PC-9 (cell line): ENCODE measurements around the gene GLS2. TPM values are rescaled to one million over a fixed set of nuclear protein-coding genes. Genes with fewer than 3 reads are reported as not detected.
A peak's percentile ranks its signal among the peaks of the same experiment; 100 is the strongest.

ENCODE experiments used
- BruUV-seq: library from RNA; stranded (reverse); fragments of 400-500 nt; replicated peaks from 2 replicates; lab custom pipeline; 2021; lab: Mats Ljungman, UMichigan
- CTCF ChIA-PET: fragments of 300-600 bp; sonication (Branson Sonifier 250); formaldehyde crosslinking; loops from one replicate; lab custom pipeline; 2022; ENCODE audit warnings: antibody characterized with exemption; lab: Charles Lee
- POLR2A ChIA-PET: fragments of 300-600 bp; sonication (Branson Sonifier 250); formaldehyde crosslinking; loops from one replicate; lab custom pipeline; 2022; ENCODE audit warnings: antibody characterized with exemption; ENCODE audit not compliant: unreplicated experiment; lab: Charles Lee
- DNase-seq, 2 experiments: peaks; one replicate each; pipeline versions ENCODE4 v3.0.0 to v3.0.0-alpha.2; 2015 to 2022; ENCODE audit warnings: mixed read lengths in 1 of 2
- H2AFZ ChIP-seq: fragments of 200-600 bp; sonication (generic); 2 replicates; pipeline ENCODE4 v1.8.1; 2017; ENCODE audit warnings: antibody characterized with exemption
- H3F3A ChIP-seq: fragments of 200-600 bp; sonication (generic); 2 replicates; pipeline ENCODE4 v1.8.1; 2017; ENCODE audit warnings: antibody characterized with exemption, mild to moderate bottlenecking, low read depth; ENCODE audit not compliant: insufficient read depth
- H3K27ac ChIP-seq: fragments of 200-600 bp; sonication (generic); 2 replicates; pipeline ENCODE4 v1.6.1; 2016; ENCODE audit warnings: mixed run types
- H3K27me3 ChIP-seq: fragments of 200-600 bp; sonication (generic); 2 replicates; pipeline ENCODE4 v1.6.1; 2016; ENCODE audit warnings: low read depth, mixed run types; ENCODE audit not compliant: insufficient read depth
- H3K36me3 ChIP-seq: fragments of 200-600 bp; sonication (generic); 2 replicates; pipeline ENCODE4 v1.6.1; 2016; ENCODE audit warnings: low read depth, mixed run types
- H3K4me1 ChIP-seq: fragments of 200-600 bp; sonication (generic); replicated peaks from 2 replicates; pipeline ENCODE4 v1.6.1; 2016; ENCODE audit warnings: mixed run types; ENCODE audit not compliant: insufficient read depth
- H3K4me2 ChIP-seq: fragments of 200-600 bp; sonication (generic); 2 replicates; pipeline ENCODE4 v1.6.1; 2017; ENCODE audit warnings: mixed run types
- H3K4me3 ChIP-seq: fragments of 200-600 bp; sonication (generic); 2 replicates; pipeline ENCODE4 v1.6.1; 2016; ENCODE audit warnings: mixed run types
- H3K79me2 ChIP-seq: fragments of 200-600 bp; sonication (generic); 2 replicates; pipeline ENCODE4 v1.6.1; 2017; ENCODE audit warnings: low read depth, mixed run types
- H3K9me2 ChIP-seq: fragments of 200-600 bp; sonication (generic); 2 replicates; pipeline ENCODE4 v1.8.1; 2017; ENCODE audit warnings: mild to moderate bottlenecking; ENCODE audit not compliant: insufficient read depth
- H3K9me3 ChIP-seq: fragments of 200-600 bp; sonication (generic); 2 replicates; pipeline ENCODE4 v1.8.1; 2016; ENCODE audit warnings: low read depth; ENCODE audit not compliant: insufficient read depth
- H4K20me1 ChIP-seq: fragments of 200-600 bp; sonication (generic); 2 replicates; pipeline ENCODE4 v1.8.1; 2017; ENCODE audit not compliant: insufficient read depth
- EZH2 ChIP-seq: fragments of 200-600 bp; sonication (generic); IDR thresholded peaks from 2 replicates; pipeline ENCODE4 v1.8.0; 2017; ENCODE audit warnings: antibody characterized with exemption, low read depth
- intact Hi-C: fragments of 100-400 bp; cut with micrococcal nuclease; formaldehyde crosslinking; loops from one replicate; pipeline ENCODE4 v1.10.0; 2022; ENCODE audit not compliant: unreplicated experiment
- total RNA-seq: library from RNA; stranded (reverse); gene quantifications from 2 replicates; pipeline ENCODE4 v1.2.3, GENCODE V29; 2021
- TF ChIP-seq, protein P1 (sequence below): fragments of 200-600 bp; sonication (generic); conservative IDR thresholded peaks from 2 replicates; pipeline ENCODE4 v1.6.1; 2017; ENCODE audit warnings: mixed run types, antibody characterized with exemption, mild to moderate bottlenecking, moderate library complexity

GLS2 gene
- total RNA-seq, 1 experiment from 2014 or later = 1.3 TPM

DNA sequence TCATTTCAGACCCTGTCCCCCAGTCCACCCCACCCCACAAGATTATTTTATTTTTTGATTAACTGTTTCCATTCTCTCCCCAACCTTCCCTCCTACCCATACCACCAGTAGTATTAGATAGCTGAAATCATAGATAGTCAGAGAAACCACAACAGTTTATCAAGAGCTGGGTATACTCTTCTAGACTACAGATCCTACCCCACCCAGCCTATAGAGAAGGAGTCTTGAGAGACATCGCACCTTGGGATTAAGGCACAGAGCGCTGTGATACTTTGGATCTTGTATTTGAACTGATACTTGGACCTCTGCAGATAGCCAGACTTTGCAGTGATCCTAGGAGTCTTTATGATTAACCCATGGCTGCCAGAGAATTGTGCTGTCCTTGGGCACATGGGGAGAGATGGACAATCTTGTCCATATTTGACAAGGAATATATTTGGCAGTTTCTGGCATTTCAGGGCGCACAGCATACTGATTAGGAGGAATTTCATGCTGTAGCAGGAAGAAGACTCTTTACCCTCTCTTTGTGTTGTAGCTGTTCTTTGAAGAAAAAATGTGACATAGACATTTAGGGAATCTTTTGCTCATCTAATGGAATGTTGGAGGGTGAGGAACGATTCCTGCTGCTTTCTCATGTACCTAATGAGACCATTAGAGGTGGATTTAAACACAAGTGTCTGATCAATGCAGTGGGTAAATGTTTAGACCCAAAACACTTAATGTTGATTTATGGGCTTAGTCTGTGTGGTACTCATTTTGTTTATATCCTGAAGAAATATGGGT lies 34.6 kb upstream of the GLS2 start:
- DNase-seq = peak in 1 of 2 experiments; percentile 58
- POLR2A ChIA-PET = interaction anchor here (0.5 to 0.9 kb wide), 3 partner anchors 14 to 911 kb away, joined by 3 to 6 read pairs (median 4); no protein-coding TSS in a partner anchor
- no TSS peak for BruUV-seq

DNA sequence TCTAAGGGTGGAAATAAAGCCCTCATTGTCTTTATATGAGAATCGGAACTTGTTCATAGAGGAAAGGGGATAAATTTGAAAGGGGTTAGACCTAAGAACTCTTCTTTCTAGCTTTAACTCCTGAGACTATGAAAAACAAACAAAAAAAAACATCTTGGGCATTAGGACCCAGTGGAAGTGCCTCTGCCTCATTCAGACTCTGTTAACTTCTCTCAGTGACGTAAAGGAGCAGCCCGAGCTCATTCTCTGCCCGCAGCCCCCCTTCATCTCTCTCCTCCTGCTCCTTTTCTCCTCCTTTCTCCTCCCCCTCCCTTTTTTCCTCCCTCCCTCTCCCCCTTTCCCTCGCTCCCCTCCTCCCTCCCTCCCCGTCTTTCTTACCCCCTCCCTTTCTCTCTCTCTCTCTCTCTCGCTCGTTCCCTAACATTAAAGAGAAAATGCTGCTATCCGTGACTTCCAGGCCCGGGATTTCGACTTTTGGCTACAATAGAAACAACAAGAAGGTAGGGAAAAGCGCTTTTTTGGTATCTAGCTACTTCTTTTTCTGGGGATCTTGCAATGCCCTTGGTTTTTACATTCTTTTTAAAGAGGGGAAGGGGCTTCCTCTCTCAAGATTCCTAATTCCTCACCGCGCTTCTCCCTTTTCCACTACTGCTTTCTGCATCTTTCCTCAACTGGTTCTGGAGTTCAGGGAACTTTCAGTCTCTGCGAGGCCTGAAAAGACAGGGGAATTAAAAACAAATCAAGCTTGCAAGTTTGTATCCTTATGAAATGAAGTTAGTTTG lies 33.8 kb upstream of the GLS2 start, which contains the start of gene RBMS2:
TSS of gene RBMS2 (plus strand) at position 231 of the 782 bp plus-strand sequence. CDS start at position 435, 204 bp downstream.
- H3K4me3 ChIP-seq = peak within 1 kb of the TSS; percentile 80
- H4K20me1 ChIP-seq = no peaks in the 10 kb centered on the region
- TF ChIP-seq, protein P1, sequence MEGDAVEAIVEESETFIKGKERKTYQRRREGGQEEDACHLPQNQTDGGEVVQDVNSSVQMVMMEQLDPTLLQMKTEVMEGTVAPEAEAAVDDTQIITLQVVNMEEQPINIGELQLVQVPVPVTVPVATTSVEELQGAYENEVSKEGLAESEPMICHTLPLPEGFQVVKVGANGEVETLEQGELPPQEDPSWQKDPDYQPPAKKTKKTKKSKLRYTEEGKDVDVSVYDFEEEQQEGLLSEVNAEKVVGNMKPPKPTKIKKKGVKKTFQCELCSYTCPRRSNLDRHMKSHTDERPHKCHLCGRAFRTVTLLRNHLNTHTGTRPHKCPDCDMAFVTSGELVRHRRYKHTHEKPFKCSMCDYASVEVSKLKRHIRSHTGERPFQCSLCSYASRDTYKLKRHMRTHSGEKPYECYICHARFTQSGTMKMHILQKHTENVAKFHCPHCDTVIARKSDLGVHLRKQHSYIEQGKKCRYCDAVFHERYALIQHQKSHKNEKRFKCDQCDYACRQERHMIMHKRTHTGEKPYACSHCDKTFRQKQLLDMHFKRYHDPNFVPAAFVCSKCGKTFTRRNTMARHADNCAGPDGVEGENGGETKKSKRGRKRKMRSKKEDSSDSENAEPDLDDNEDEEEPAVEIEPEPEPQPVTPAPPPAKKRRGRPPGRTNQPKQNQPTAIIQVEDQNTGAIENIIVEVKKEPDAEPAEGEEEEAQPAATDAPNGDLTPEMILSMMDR = no peak
- no peak for TF ChIP-seq EZH2
- peaks cover 60% of the 10 kb centered on the region for H3F3A ChIP-seq
- intact Hi-C loops = no loop called here
- H3K4me2 ChIP-seq = peak within 1 kb of the TSS; percentile 82
- H2AFZ ChIP-seq = peak within 1 kb of the TSS; percentile 56
- peak within 1 kb of the TSS; percentile 95 for H3K27ac ChIP-seq
- peaks cover 46% of the 10 kb centered on the region for H3K79me2 ChIP-seq
- TSS peak; percentile 69 for BruUV-seq
- H3K36me3 ChIP-seq = no peaks in the 10 kb centered on the region
- H3K27me3 ChIP-seq = no peaks in the 10 kb centered on the region
- no peaks in the 10 kb centered on the region for H3K9me2 ChIP-seq
- CTCF ChIA-PET = interaction anchor here (0.5 to 1.3 kb wide), 8 partner anchors 51 to 644 kb away, joined by 3 to 16 read pairs (median 6); partner anchors contain the start of genes RNF41 and TIMELESS
- peak; percentile 76 to 82 for DNase-seq
- peaks cover 76% of the 10 kb centered on the region for H3K4me1 ChIP-seq
- POLR2A ChIA-PET = interaction anchor here (0.5 to 0.9 kb wide), 8 partner anchors 83 to 911 kb away, joined by 3 to 16 read pairs (median 6); no protein-coding TSS in a partner anchor
- no peaks in the 10 kb centered on the region for H3K9me3 ChIP-seq

More for the DNA sequence above, 34.6 kb upstream of the GLS2 start:
- H3K27ac ChIP-seq = peak overlapping the region; percentile 95
- H3K27me3 ChIP-seq = no peaks in the 10 kb centered on the region
- intact Hi-C loops = no loop called here
- TF ChIP-seq, protein P1 = no peak
- no peak for TF ChIP-seq EZH2
- no peaks in the 10 kb centered on the region for H3K36me3 ChIP-seq
- H3K4me1 ChIP-seq = peaks cover 78% of the 10 kb centered on the region
- CTCF ChIA-PET = interaction anchor here (1.3 kb wide), 1 partner anchor 50 kb away, joined by 16 read pairs; no protein-coding TSS in a partner anchor
- H2AFZ ChIP-seq = peak overlapping the region; percentile 56; the same call in 1 of the 2 replicates
- H4K20me1 ChIP-seq = no peaks in the 10 kb centered on the region
- peak overlapping the region; percentile 82 for H3K4me2 ChIP-seq
- no peaks in the 10 kb centered on the region for H3K9me3 ChIP-seq
- peaks cover 53% of the 10 kb centered on the region for H3K79me2 ChIP-seq
- H3K4me3 ChIP-seq = peak overlapping the region; percentile 80
- H3F3A ChIP-seq = peaks cover 65% of the 10 kb centered on the region
- no peaks in the 10 kb centered on the region for H3K9me2 ChIP-seq

DNA sequence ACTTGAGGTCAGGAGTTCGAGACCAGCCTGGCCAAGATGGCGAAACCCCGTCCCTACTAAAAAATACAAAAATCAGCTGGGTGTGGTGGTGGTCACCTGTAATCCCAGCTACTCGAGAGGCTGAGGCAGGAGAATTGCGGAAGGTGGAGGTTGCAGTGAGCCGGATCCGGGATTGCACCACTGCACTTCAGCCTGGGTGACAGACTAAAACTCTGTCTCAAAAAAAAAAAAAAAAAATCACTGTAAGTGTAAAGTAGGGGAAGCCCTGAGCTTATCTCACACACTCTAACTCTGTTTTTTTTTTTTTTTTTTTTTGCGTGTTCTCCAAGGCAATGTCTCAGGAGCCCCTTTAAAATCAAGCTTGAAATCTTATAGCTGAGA lies 33.2 kb upstream of the GLS2 start:
- Histone ChIP-seq H3K4me1 (peaks cover 73% of the 10 kb centered on the region), H3K9me2 (no peaks in the 10 kb centered on the region)

More for the DNA sequence above, 33.2 kb upstream of the GLS2 start:
- Histone ChIP-seq H3F3A (peaks cover 55% of the 10 kb centered on the region), H3K36me3 (no peaks in the 10 kb centered on the region), H3K4me2 (peak overlapping the region; percentile 82), H2AFZ (peak overlapping the region; percentile 56), H3K4me3 (peak overlapping the region; percentile 80; the same call in 1 of the 2 replicates), H4K20me1 (no peaks in the 10 kb centered on the region), H3K27me3 (no peaks in the 10 kb centered on the region), H3K27ac (peak overlapping the region; percentile 95), H3K9me3 (no peaks in the 10 kb centered on the region), H3K79me2 (peaks cover 46% of the 10 kb centered on the region)
- ChIA-PET POLR2A (interaction anchor here (0.5 to 0.9 kb wide), 7 partner anchors 84 to 478 kb away, joined by 3 to 16 read pairs (median 6); no protein-coding TSS in a partner anchor), CTCF (interaction anchor here (0.5 to 1.3 kb wide), 7 partner anchors 52 to 644 kb away, joined by 3 to 16 read pairs (median 8); partner anchors contain the start of gene TIMELESS)
- no TSS peak for BruUV-seq
- no peak for DNase-seq
- no peak for TF ChIP-seq EZH2
- TF ChIP-seq, protein P1 = no peak
- intact Hi-C loops = no loop called here
